HCEC 1CT (cell line): ENCODE measurements around the gene TMEM150C.

Experiments
- DNase-seq: peaks from one replicate; pipeline ENCODE4 v3.0.0-alpha.2; 2017

Gene TMEM150C

DNA sequence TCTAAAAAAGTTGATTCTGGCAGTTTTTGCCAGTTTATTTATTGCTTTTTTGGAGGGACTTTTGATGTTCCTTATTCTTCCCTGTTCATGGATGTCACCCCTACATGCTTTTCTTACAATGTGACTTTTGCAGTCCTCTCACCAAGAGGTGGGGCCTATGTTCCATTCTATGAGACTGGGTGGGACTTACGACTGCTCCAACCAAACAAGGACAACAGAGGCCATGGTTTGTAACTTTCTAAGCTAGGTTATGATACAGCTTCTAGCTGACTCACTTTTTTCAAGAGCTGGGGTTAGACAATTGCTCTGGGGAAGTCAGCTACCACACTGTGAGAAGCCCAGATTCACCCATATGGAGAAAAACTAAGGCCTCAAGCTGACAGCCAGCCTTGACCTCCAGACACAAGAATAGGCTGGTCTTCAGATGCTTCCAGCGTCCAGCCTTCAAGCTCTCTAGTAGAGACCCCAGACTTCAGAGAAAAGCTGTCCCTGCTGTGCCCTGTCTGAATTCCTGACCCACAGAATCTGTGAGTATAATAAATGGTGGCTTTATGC, 91.9 kb downstream of the TMEM150C start:
- DNase-seq: peak; percentile 50

DNA sequence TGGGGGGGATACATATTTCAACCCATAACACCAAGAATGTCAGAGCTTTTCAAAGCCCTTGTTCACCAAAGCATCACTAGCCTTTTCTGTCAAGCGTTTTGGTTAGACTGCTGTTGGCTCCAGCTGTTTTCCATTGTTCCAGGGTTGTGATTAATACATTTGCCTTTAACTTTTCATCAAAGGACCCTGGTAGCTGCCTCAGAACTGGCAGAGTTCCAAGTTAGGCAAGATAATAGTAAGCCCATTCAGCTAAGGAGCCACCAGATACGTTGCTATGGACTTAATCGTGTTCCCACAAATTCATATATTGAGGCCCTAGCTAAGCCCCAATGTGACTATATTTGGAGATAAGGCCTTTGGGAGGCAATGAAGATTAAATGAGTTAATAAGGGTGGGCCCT, 94.3 kb downstream of the TMEM150C start:
- DNase-seq: no peak

DNA sequence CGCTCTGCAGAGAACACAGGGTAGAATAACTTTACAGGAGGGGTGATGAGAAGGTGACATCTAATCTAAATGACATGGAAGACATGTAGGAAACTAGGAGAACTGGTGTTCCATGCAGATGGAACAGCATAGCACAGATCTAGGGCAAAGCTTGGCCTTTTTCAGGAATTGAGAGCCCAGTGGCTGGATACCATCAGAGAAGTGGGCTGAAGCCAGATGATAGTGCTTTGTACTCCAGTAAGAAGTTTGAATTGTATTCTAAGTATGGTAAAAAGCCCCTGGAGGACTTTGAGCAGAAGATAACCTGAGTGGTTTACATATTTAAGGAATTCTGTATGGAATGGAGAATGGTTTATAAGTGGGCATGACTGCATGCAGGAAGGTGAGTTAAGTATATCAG, 98.6 kb downstream of the TMEM150C start:
- no peak for DNase-seq

DNA sequence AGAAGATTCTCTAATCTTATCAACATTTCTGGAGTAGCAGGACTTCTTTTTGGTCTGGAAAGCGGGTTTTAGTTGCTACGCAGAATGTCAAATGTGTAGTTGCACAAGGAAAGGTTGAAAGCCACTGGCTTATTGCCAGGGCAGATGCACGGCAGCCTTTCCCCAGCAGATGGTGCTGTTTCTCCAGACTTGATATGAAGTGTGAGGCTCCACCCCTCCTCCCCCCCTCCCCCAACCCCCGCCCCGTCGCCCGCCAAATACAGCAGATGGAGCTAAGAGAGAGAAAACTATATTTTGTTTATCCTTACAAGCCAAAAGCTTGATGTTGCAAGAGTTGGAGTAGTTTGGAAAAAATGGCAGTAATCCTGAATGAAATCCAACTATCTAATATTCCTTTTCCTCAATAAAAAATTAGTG, 99.4 kb downstream of the TMEM150C start:
- peak; percentile 67 for DNase-seq

DNA sequence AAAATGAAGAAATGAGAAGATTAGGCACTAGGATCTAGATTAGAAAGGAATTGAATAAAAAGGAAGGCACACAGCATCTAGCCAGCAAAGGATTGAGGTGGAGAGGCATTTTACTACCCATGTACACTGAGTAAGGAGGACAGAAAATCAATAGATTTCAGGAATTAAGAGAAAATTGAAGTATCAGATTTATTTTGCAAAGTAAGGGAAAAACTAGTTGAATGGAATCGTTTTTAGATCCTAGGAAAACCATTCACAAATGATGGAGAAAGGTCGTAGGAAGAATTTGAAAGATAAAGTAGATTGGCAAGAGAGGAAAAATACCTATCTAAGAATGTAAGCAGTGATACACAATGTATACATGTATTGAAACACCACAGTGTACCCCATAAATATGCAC, 100.1 kb downstream of the TMEM150C start:
- no peak for DNase-seq

GRCh38 chr4:82458729-82459128, 103.1 kb downstream of the TMEM150C start:
- no peak for DNase-seq

- no peak for DNase-seq
Measured at GRCh38 chr4:82457266-82457665, 104.5 kb downstream of the TMEM150C start.

DNA sequence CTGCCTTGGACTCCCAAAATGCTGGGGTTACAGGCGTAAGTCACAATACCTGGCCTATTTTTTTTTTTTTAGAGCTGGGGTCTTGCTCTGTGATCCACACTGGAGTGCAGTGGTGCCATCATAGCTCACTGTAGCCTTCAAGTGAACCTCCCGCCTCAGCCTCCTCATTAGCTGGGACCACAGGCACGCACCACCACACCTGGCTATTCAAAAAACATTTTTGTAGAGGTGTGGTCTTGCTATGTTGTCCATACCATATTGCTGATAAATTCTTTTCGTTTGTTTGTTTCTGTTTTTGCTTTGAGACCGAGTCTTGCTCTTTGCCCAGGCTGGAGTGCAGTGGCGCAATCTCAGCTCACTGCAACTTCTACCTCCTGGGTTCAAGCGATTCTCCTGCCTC, 109.8 kb downstream of the TMEM150C start:
- DNase-seq: no peak

DNA sequence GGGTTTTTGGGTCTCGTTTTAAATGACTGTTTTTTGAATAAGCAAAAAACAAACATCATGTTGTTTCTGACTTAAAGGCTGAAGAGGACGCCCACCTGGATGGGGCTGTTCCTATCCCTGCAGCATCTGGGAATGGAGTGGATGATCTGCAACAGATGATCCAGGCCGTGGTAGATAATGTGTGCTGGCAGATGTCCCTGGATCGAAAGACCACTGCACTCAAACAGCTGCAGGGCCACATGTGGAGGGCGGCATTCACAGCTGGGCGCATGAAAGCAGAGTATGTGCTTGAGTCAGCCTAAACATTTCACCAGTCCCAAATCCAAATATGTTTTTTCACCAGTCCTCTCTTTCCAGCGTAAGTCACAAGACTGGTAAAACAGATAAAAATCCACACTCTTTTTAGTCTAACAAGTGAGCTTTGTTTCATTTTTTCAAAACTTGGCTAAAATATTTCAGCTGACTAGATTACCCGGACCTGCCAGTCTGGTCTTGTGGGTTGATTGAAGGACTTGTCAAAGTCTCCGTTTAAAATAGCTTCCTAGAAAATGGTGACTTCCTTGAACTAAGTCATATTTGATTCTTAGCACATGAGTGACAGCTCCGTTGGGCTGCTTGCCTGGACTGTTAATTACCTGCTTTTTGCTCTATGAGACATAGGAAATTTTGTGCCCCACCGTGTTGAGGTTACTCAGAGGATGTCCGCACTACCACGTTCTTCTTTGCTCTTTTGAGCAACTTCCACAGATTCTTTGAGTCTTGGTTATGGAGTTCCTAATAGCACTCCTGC, 110.6 kb downstream of the TMEM150C start:
- no peak for DNase-seq

DNA sequence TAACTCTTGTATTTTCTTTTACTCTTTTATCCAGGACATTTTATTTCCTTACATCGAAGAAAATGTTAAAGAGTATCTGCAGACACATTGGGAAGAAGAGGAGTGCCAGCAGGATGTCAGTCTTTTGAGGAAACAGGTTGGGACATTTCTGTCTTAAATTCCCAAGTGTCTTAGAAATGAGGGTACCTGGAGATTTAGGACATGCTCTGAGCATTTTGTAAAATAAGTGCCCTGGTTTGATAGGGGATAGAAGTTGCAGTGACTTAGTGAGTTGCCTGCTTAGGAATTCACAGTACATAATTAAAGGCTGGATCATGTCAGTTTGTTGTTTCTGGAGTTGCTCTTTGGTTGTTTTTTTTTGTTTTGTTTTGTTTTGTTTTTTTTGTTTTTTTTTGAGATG, 113.9 kb downstream of the TMEM150C start:
- no peak for DNase-seq

- DNase-seq: no peak
Measured at GRCh38 chr4:82439088-82439487, 122.7 kb downstream of the TMEM150C start.

DNA sequence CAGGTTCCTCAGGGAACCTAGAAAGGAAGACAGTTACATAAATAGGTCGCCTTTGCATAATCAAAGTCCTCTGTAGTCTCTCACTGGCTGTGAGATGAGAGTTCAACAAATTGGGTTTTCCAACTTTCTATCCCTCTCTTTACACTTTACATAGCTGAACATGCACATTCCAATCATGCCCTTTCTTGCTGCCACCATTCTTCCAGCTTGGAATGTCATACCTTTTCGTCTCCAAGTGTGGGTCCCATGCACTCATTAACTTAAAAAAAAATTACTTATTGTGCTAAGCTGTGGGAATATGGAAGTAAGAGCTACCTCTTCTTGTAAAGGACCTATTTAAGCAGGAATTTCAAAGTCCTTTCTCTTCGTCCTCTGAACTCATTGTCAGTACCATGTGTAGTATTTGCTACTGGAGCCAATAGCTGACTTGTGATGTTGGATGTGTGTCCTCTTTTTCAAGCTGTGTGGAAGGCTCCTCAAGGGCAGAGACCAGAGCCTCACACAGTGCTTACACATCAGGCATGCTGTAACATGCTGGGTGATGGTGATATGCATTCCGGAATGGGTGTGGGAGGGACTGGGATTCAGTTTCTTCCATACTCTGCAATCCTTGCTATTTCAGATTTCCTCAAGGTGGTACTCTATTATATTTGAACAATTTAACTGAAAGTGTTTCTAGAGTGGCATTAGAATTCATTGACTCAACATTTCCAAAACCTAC, 124.3 kb downstream of the TMEM150C start:
- no peak for DNase-seq

DNA sequence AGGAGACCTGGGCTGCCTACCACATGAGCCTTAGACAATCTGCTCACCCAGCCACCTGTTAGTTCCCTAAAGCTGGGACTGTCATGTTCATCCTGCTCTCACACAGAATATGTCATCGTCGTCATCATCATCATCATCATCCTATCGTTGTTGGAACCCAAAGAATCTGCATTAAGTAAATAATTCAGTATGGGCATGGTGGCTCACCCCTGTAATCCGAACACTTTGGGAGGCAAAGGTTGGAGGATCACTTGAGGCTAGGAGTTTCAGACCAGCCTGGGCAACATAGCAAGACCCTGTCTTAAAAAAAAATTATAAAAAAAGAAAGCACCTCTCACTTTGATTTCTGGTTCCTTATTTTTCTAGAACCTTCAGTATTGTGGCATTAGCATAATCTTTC, 125.0 kb downstream of the TMEM150C start:
- no peak for DNase-seq

DNA sequence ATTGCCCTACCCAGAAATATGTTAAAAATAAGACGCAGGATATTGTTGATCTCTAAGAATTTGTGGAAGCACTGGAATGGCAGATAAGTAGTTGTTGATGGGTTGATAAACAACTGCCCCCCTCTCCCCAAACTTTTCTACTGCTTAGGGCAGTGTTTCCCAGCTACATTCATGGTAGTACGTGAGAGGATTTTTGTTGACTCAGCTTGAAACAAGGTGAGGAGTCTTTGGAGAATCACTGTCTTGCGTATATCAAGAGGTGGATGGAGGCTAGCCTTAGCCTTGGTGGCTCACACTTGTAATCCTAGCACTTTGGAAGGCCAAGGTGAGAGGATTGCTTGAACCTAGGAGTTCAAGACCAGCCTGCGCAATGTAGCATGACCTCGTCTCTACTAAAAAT, 125.7 kb downstream of the TMEM150C start:
- no peak for DNase-seq

- no peak for DNase-seq
Measured at GRCh38 chr4:82434949-82435348, 126.8 kb downstream of the TMEM150C start.

GRCh38 chr4:82433791-82434190, 128.0 kb downstream of the TMEM150C start:
- DNase-seq: no peak
